H1 (cell line): ENCODE data around the gene LYL1.
A peak's percentile ranks its signal among the peaks of the same experiment; 100 is the strongest.

Experiments used
- YY1 ChIP-seq: IDR thresholded peaks from 2 replicates; pipeline ENCODE4 v1.6.1; 2011; ENCODE audit warnings: low read depth, mild to moderate bottlenecking, low read length
- TF ChIP-seq, protein P1 (sequence below), 3 experiments: IDR thresholded peaks; 1 replicate in 2 of 3; 2 replicates in 1 of 3; pipeline versions ENCODE4 v1.5.1 to v1.6.1; 2011; ENCODE audit warnings: low read length in 3 of 3, mild to moderate bottlenecking in 3 of 3, inconsistent platforms in 2 of 3, low read depth in 1 of 3, moderate library complexity in 1 of 3; ENCODE audit not compliant: insufficient read depth in 1 of 3; ENCODE audit errors: control extremely low read depth in 1 of 3

DNA sequence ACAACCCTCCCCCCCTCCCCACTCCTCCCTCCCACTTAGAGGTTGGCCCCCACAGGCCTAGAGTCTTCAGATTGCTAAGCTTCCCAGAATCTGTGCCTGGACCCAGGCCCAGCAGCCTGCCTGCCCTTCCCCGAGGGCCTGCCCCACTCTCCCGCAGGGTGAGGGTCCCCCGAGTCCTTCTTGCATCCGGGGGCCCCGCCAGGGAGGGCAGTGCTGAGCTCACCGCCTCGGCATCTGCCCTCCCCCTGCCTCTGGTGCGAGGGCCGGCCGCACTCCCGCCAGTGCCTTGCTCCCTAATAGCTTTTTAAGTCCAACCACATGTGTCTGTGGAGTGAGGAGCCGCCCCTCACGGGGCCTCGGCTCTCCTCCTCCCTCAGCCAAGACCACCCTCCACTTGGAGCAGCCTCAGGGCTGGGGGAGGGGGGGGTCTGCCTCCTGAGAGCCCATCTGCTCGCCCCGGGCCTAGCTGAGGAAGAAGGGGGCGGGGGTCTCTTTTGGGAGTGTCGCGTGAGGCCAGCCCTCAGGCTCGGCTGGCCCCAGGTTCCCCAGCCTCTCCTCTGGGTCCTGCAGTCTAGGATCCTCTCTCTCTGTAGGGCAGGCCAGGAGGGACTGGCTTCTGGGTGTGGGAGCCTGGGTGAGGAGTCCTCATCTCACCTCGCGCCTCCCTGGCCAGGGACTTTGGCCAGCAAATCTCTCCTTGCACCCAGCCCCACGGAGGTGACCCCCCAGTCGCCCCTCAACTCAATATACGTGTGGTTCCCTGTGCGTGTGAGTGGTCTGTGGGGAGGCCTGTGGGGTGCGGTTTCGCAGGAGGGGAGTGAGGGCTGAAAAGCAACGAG, 47.2 kb downstream of the LYL1 start:
- no peak for TF ChIP-seq YY1
- TF ChIP-seq, protein P1, sequence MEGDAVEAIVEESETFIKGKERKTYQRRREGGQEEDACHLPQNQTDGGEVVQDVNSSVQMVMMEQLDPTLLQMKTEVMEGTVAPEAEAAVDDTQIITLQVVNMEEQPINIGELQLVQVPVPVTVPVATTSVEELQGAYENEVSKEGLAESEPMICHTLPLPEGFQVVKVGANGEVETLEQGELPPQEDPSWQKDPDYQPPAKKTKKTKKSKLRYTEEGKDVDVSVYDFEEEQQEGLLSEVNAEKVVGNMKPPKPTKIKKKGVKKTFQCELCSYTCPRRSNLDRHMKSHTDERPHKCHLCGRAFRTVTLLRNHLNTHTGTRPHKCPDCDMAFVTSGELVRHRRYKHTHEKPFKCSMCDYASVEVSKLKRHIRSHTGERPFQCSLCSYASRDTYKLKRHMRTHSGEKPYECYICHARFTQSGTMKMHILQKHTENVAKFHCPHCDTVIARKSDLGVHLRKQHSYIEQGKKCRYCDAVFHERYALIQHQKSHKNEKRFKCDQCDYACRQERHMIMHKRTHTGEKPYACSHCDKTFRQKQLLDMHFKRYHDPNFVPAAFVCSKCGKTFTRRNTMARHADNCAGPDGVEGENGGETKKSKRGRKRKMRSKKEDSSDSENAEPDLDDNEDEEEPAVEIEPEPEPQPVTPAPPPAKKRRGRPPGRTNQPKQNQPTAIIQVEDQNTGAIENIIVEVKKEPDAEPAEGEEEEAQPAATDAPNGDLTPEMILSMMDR (IDR thresholded peaks at IDR 0.05; ENCODE audit: control extremely low read depth in 1 of 3, insufficient read depth in 1 of 3, low read depth in 1 of 3, low read length in 3 of 3), result peak in 1 of 3 experiments; percentile 11; a peak in 1 of 4 replicates
